Skeletal muscle satellite cell (primary cell): Measurements from ENCODE around the gene MEMO1.

Source experiments
- H3K27me3 ChIP-seq: 2 replicates; pipeline ENCODE4 v1.7.0; 2013; ENCODE audit warnings: low read length; ENCODE audit not compliant: control insufficient read depth, insufficient read depth
- H3K36me3 ChIP-seq: 2 replicates; pipeline ENCODE4 v1.7.0; 2013; ENCODE audit warnings: mild to moderate bottlenecking, control low read depth, low read length; ENCODE audit not compliant: insufficient read depth
- H3K4me1 ChIP-seq: 2 replicates; pipeline ENCODE4 v1.7.0; 2013; ENCODE audit warnings: low read length; ENCODE audit not compliant: control insufficient read depth, insufficient read depth
- H3K4me2 ChIP-seq: 2 replicates; pipeline ENCODE4 v1.7.0; 2013; ENCODE audit warnings: mild to moderate bottlenecking, low read length
- H3K4me3 ChIP-seq: 2 replicates; pipeline ENCODE4 v1.7.0; 2013; ENCODE audit warnings: low read length
- H3K9ac ChIP-seq: 2 replicates; pipeline ENCODE4 v1.7.0; 2013; ENCODE audit warnings: mild to moderate bottlenecking, low read depth, low read length, moderate library complexity
- H3K9me3 ChIP-seq: replicated peaks from 2 replicates; pipeline ENCODE4 v1.7.0; 2013; ENCODE audit warnings: mild to moderate bottlenecking, control low read depth, low read length

MEMO1 gene

GRCh38 chr2:31950946-31951562 is 59.8 kb downstream of the MEMO1 start:
- Histone ChIP-seq H3K9me3 (no peaks in the 10 kb centered on the region), H3K36me3 (no peaks in the 10 kb centered on the region), H3K9ac (no peak overlapping the region), H3K4me3 (no peak overlapping the region), H3K27me3 (no peaks in the 10 kb centered on the region), H3K4me1 (peaks cover under 1% of the 10 kb centered on the region), H3K4me2 (no peak overlapping the region)

DNA sequence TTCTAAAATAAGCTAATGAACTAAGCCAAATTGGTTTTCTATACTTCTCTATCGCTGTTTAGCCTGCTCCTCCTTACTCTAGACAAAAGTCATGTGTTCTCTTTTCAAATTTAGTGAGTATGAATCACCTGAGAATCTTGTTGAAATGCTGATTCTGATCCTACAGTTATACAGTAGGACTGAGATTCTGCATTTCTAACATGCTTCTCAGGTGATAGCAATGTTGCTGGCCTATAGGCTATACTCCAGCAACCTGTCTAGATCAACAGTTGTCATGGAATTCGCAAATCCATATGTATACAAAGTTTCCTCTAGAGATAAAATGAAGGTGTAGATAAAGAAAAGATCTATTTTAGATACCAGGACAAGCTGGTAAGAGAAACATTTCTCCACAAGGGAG is 62.9 kb downstream of the MEMO1 start:
- Histone ChIP-seq H3K4me3 (no peak overlapping the region), H3K4me1 (peaks cover 12% of the 10 kb centered on the region), H3K27me3 (no peaks in the 10 kb centered on the region), H3K9me3 (no peaks in the 10 kb centered on the region), H3K4me2 (no peak overlapping the region), H3K36me3 (no peaks in the 10 kb centered on the region), H3K9ac (no peak overlapping the region)

- no peaks in the 10 kb centered on the region for H3K27me3 ChIP-seq
- H3K4me2 ChIP-seq = no peak overlapping the region
- peaks cover 12% of the 10 kb centered on the region for H3K4me1 ChIP-seq
- no peak overlapping the region for H3K9ac ChIP-seq
- H3K4me3 ChIP-seq = no peak overlapping the region
- H3K9me3 ChIP-seq = no peaks in the 10 kb centered on the region
- peaks cover 4% of the 10 kb centered on the region for H3K36me3 ChIP-seq
These were observed 64.0 kb downstream of the MEMO1 start for GRCh38 chr2:31946838-31947237.

- Histone ChIP-seq H3K9ac (no peak overlapping the region), H3K4me1 (peaks cover 12% of the 10 kb centered on the region), H3K4me3 (no peak overlapping the region), H3K4me2 (peak overlapping the region; percentile 9), H3K27me3 (no peaks in the 10 kb centered on the region), H3K36me3 (peaks cover 4% of the 10 kb centered on the region), H3K9me3 (no peaks in the 10 kb centered on the region)
These were observed 65.3 kb downstream of the MEMO1 start for GRCh38 chr2:31945572-31945935.

GRCh38 chr2:31944828-31945571 is 65.8 kb downstream of the MEMO1 start:
- H3K27me3 ChIP-seq = no peaks in the 10 kb centered on the region
- H3K9ac ChIP-seq = no peak overlapping the region
- no peaks in the 10 kb centered on the region for H3K9me3 ChIP-seq
- peaks cover 12% of the 10 kb centered on the region for H3K4me1 ChIP-seq
- peak overlapping the region; percentile 9 for H3K4me2 ChIP-seq
- H3K36me3 ChIP-seq = peaks cover 4% of the 10 kb centered on the region
- no peak overlapping the region for H3K4me3 ChIP-seq

GRCh38 chr2:31943636-31944225 is 67.1 kb downstream of the MEMO1 start:
- no peak overlapping the region for H3K9ac ChIP-seq
- no peak overlapping the region for H3K4me2 ChIP-seq
- no peaks in the 10 kb centered on the region for H3K9me3 ChIP-seq
- no peak overlapping the region for H3K4me3 ChIP-seq
- peaks cover 12% of the 10 kb centered on the region for H3K4me1 ChIP-seq
- peaks cover 4% of the 10 kb centered on the region for H3K36me3 ChIP-seq
- H3K27me3 ChIP-seq = no peaks in the 10 kb centered on the region

GRCh38 chr2:31940920-31941319 is 69.9 kb downstream of the MEMO1 start:
- H3K4me3 ChIP-seq = no peak overlapping the region
- peaks cover 4% of the 10 kb centered on the region for H3K36me3 ChIP-seq
- H3K4me1 ChIP-seq = peaks cover 10% of the 10 kb centered on the region
- H3K4me2 ChIP-seq = no peak overlapping the region
- H3K9me3 ChIP-seq = no peaks in the 10 kb centered on the region
- H3K27me3 ChIP-seq = no peaks in the 10 kb centered on the region
- no peak overlapping the region for H3K9ac ChIP-seq

DNA sequence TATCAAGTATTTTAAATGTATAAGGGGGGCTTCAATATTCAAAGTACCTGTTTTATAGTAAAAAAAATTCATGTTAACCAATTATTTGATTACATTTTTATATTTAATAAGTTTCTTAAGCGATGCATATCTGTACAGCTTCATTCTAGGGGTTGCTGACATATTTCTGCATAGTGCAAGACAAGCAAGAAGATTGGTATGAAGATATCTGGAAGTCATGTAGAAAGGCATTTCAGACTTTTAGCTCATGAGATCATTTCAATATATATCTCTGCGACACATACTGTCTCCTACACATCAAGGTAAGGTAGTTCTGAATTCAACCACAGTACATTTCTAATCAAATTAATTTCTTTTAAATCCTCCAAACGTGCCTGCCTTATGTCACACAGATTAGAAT is 73.1 kb downstream of the MEMO1 start:
- Histone ChIP-seq H3K9ac (no peak overlapping the region), H3K4me3 (no peak overlapping the region), H3K4me2 (no peak overlapping the region), H3K9me3 (no peaks in the 10 kb centered on the region), H3K4me1 (no peaks in the 10 kb centered on the region), H3K27me3 (no peaks in the 10 kb centered on the region), H3K36me3 (peaks cover 4% of the 10 kb centered on the region)

- H3K36me3 ChIP-seq = no peaks in the 10 kb centered on the region
- H3K4me1 ChIP-seq = peaks cover 6% of the 10 kb centered on the region
- no peak overlapping the region for H3K4me2 ChIP-seq
- no peaks in the 10 kb centered on the region for H3K9me3 ChIP-seq
- H3K9ac ChIP-seq = no peak overlapping the region
- no peaks in the 10 kb centered on the region for H3K27me3 ChIP-seq
- H3K4me3 ChIP-seq = no peak overlapping the region
These were observed 75.4 kb downstream of the MEMO1 start for GRCh38 chr2:31935370-31935769.

- no peak overlapping the region for H3K9ac ChIP-seq
- H3K4me3 ChIP-seq = no peak overlapping the region
- H3K36me3 ChIP-seq = no peaks in the 10 kb centered on the region
- H3K9me3 ChIP-seq = no peaks in the 10 kb centered on the region
- H3K4me1 ChIP-seq = peaks cover 6% of the 10 kb centered on the region
- H3K4me2 ChIP-seq = no peak overlapping the region
- H3K27me3 ChIP-seq = no peaks in the 10 kb centered on the region
These were observed 77.7 kb downstream of the MEMO1 start for GRCh38 chr2:31933066-31933465.

DNA sequence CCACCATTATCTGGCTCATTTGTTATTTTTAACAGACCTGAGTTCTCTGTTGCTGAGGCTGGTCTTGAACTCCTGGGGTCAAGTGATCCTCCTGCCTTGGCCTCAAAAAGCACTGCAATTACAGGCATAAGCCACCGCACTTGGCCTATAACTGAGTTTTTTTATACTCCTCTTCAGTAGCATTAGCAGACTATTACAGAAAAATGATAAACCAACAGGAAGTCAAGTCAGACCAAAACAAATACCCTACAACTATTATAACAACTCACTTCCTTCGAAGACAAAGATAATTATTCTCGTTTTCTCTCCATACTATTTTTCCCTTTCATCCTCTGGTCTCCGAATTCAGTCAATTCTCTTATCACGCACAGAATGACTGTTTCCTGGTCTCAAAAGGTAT is 78.2 kb downstream of the MEMO1 start:
- H3K9me3 ChIP-seq = no peaks in the 10 kb centered on the region
- peaks cover 6% of the 10 kb centered on the region for H3K4me1 ChIP-seq
- H3K27me3 ChIP-seq = no peaks in the 10 kb centered on the region
- no peak overlapping the region for H3K4me3 ChIP-seq
- no peak overlapping the region for H3K9ac ChIP-seq
- no peak overlapping the region for H3K4me2 ChIP-seq
- no peaks in the 10 kb centered on the region for H3K36me3 ChIP-seq

GRCh38 chr2:31931916-31932315 is 78.9 kb downstream of the MEMO1 start:
- no peak overlapping the region for H3K4me2 ChIP-seq

More at GRCh38 chr2:31931916-31932315, 78.9 kb downstream of the MEMO1 start:
- Histone ChIP-seq H3K4me1 (peaks cover 6% of the 10 kb centered on the region), H3K27me3 (no peaks in the 10 kb centered on the region), H3K36me3 (no peaks in the 10 kb centered on the region), H3K9me3 (no peaks in the 10 kb centered on the region), H3K4me3 (no peak overlapping the region), H3K9ac (no peak overlapping the region)
